Measurements from ENCODE around the gene TPM3. TPM values are rescaled to one million over a fixed set of nuclear protein-coding genes. Genes with fewer than 3 reads are reported as not detected.

Gene TPM3
- total and polyA plus RNA-seq, 10 of the 15 experiments (the other 5 are each of a cell fraction or from before 2014, with no cell fraction given), result 270 to 759 (median 505) TPM

GRCh38 chr1:154174654-154175053 is 17.2 kb downstream of the TPM3 start:
- no peak for FAIRE-seq
- POLR2A ChIA-PET, result interaction anchor here (0.7 kb wide), 3 partner anchors 11 to 474 kb away, joined by 5 read pairs; no protein-coding TSS in a partner anchor
- CTCF ChIA-PET, result interaction anchor here (2.0 kb wide), 1 partner anchor 25 kb away, joined by 5 read pairs; no protein-coding TSS in a partner anchor
- no peak overlapping the region for H2AFZ ChIP-seq (ENCODE audit: control insufficient read depth, low read depth, low read length)
- H3K36me3 ChIP-seq (ENCODE audit: control insufficient read depth in 2 of 2, insufficient read depth in 2 of 2, low read length in 1 of 2), result peaks cover 23 to 59% of the 10 kb centered on the region in 2 experiments
- H3K27me3 ChIP-seq (replicated peaks in 1 of 2; ENCODE audit: control insufficient read depth in 2 of 2, insufficient read depth in 2 of 2, low read length in 1 of 2), result no peaks in the 10 kb centered on the region
- H3K9me3 ChIP-seq (replicated peaks; ENCODE audit: control insufficient read depth, insufficient read depth, low read length), result no peaks in the 10 kb centered on the region
- H3K4me3 ChIP-seq, result no peak overlapping the region
- H3K79me2 ChIP-seq (ENCODE audit: control insufficient read depth, insufficient read depth, low read length), result peaks cover 51% of the 10 kb centered on the region
- in situ Hi-C loops (cut with MboI) (no loop called here), intact Hi-C loops (cut with micrococcal nuclease; ENCODE audit: unreplicated experiment) (no loop called here)
- peaks cover 11% of the 10 kb centered on the region for H3K4me1 ChIP-seq (ENCODE audit: control insufficient read depth, insufficient read depth, low read length)
- RAD21 ChIA-PET (ENCODE audit: unreplicated experiment), result no interaction called here
- ATAC-seq, result 0 out of 3 replicates have a peak, but pooled peaks have one; percentile 16
- SMC1A ChIA-PET (ENCODE audit: uncharacterized antibody, unreplicated experiment), result interaction anchor here (0.8 to 1.6 kb wide), 2 partner anchors 49 to 466 kb away, joined by 3 read pairs; no protein-coding TSS in a partner anchor
- BruUV-seq (replicated peaks), result no TSS peak
- no peak for DNase-seq (ENCODE audit: low read depth, low spot score)
- WGBS (ENCODE audit: insufficient coverage, insufficient replicate concordance, low lambda C conversion rate, missing lambda C conversion rate), result 12% methylated on average over 4 of the region's 4 CpGs
- no peak overlapping the region for H3K4me2 ChIP-seq (ENCODE audit: control insufficient read depth, insufficient read depth)
- H3K9ac ChIP-seq (ENCODE audit: control insufficient read depth, insufficient read depth, low read length), result no peak overlapping the region
- H4K20me1 ChIP-seq (ENCODE audit: control insufficient read depth, insufficient read depth), result peaks cover 24% of the 10 kb centered on the region
- TF ChIP-seq NR2C1 (IDR thresholded peaks at IDR 0.05), result no peak
- no peak for TF ChIP-seq RAD51 (IDR thresholded peaks at IDR 0.05)
- no peak for TF ChIP-seq SREBF2 (IDR thresholded peaks at IDR 0.05; ENCODE audit: low read length)
- TF ChIP-seq MEF2A (IDR thresholded peaks at IDR 0.05; ENCODE audit: insufficient read depth, low read depth, low read length), result no peak
- no peak for TF ChIP-seq JUND (IDR thresholded peaks at IDR 0.05; ENCODE audit: low read depth, low read length)
- TF ChIP-seq ATF7 (IDR thresholded peaks at IDR 0.05; ENCODE audit: low read depth), result no peak
- no peak for TF ChIP-seq CHD1 (IDR thresholded peaks at IDR 0.05; ENCODE audit: low read depth, low read length)
- TF ChIP-seq SMAD1 (IDR thresholded peaks at IDR 0.05; ENCODE audit: low read depth, partially characterized antibody), result no peak
- no peak for TF ChIP-seq NR2F1 (conservative IDR thresholded peaks at IDR 0.05)
- TF ChIP-seq, protein P1, sequence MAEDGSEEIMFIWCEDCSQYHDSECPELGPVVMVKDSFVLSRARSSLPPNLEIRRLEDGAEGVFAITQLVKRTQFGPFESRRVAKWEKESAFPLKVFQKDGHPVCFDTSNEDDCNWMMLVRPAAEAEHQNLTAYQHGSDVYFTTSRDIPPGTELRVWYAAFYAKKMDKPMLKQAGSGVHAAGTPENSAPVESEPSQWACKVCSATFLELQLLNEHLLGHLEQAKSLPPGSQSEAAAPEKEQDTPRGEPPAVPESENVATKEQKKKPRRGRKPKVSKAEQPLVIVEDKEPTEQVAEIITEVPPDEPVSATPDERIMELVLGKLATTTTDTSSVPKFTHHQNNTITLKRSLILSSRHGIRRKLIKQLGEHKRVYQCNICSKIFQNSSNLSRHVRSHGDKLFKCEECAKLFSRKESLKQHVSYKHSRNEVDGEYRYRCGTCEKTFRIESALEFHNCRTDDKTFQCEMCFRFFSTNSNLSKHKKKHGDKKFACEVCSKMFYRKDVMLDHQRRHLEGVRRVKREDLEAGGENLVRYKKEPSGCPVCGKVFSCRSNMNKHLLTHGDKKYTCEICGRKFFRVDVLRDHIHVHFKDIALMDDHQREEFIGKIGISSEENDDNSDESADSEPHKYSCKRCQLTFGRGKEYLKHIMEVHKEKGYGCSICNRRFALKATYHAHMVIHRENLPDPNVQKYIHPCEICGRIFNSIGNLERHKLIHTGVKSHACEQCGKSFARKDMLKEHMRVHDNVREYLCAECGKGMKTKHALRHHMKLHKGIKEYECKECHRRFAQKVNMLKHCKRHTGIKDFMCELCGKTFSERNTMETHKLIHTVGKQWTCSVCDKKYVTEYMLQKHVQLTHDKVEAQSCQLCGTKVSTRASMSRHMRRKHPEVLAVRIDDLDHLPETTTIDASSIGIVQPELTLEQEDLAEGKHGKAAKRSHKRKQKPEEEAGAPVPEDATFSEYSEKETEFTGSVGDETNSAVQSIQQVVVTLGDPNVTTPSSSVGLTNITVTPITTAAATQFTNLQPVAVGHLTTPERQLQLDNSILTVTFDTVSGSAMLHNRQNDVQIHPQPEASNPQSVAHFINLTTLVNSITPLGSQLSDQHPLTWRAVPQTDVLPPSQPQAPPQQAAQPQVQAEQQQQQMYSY (CRISPR knock-in tag; IDR thresholded peaks at IDR 0.05), result no peak
- no peak for TF ChIP-seq SMAD5 (IDR thresholded peaks at IDR 0.05; ENCODE audit: low read depth)
- no peak for TF ChIP-seq ZNF274 (IDR thresholded peaks at IDR 0.05; ENCODE audit: insufficient read depth, insufficient read length)
- TF ChIP-seq SMC3 (IDR thresholded peaks at IDR 0.05; ENCODE audit: borderline replicate concordance, low read length), result no peak
- no peak for TF ChIP-seq HDGF (IDR thresholded peaks at IDR 0.05)
- no peak for TF ChIP-seq HDAC2 (IDR thresholded peaks at IDR 0.05)
- no peak for TF ChIP-seq YY1 (IDR thresholded peaks at IDR 0.05; ENCODE audit: low read depth, low read length)
- no peak for TF ChIP-seq CTCF (IDR thresholded peaks at IDR 0.05 in 2 of 3, conservative IDR thresholded peaks at IDR 0.05 in 1 of 3; ENCODE audit: control insufficient read depth in 2 of 3, extremely low read depth in 1 of 3, insufficient read depth in 1 of 3, low read depth in 3 of 3, low read length in 3 of 3)
- TF ChIP-seq SUZ12 (IDR thresholded peaks at IDR 0.05; ENCODE audit: unreplicated experiment), result no peak
- TF ChIP-seq ZNF622 (IDR thresholded peaks at IDR 0.05), result no peak
- H3K27ac ChIP-seq (ENCODE audit: control insufficient read depth, insufficient read depth), result no peak overlapping the region

Data from GM12878 (cell line).